H9 (cell line): ENCODE measurements around the gene TTC7B. TPM values are rescaled to one million over a fixed set of nuclear protein-coding genes. Genes with fewer than 3 reads are reported as not detected.
A peak's percentile ranks its signal among the peaks of the same experiment; 100 is the strongest.

Experiments used
- DNase-seq: peaks from one replicate; pipeline ENCODE4 v3.0.0-alpha.2; 2017
- H2AFZ ChIP-seq: one replicate; pipeline ENCODE4 v1.6.1; 2013; ENCODE audit warnings: mild to moderate bottlenecking, low read length, control low read depth, moderate library complexity
- H2AK5ac ChIP-seq: 2 replicates; pipeline ENCODE4 v1.6.1; 2013; ENCODE audit warnings: low read length, control low read depth, mixed read lengths; ENCODE audit not compliant: insufficient read length
- H2BK120ac ChIP-seq: one replicate; pipeline ENCODE4 v1.6.1; 2013; ENCODE audit warnings: low read depth, mild to moderate bottlenecking, low read length, control low read depth, inconsistent platforms; ENCODE audit not compliant: poor library complexity, severe bottlenecking
- H2BK12ac ChIP-seq: 2 replicates; pipeline ENCODE4 v1.6.1; 2013; ENCODE audit warnings: low read length, control low read depth, mixed read lengths, low read depth; ENCODE audit not compliant: insufficient read length
- H2BK15ac ChIP-seq: 2 replicates; pipeline ENCODE4 v1.6.1; 2013; ENCODE audit warnings: low read depth, low read length, control low read depth
- H2BK20ac ChIP-seq: one replicate; pipeline ENCODE4 v1.6.1; 2013; ENCODE audit warnings: low read depth, mild to moderate bottlenecking, low read length, control low read depth, inconsistent platforms; ENCODE audit not compliant: poor library complexity, severe bottlenecking
- H2BK5ac ChIP-seq: 2 replicates; pipeline ENCODE4 v1.6.1; 2013; ENCODE audit warnings: low read length, control low read depth, mixed read lengths; ENCODE audit not compliant: insufficient read length
- H3K14ac ChIP-seq: 2 replicates; pipeline ENCODE4 v1.6.1; 2013; ENCODE audit warnings: low read length, control low read depth; ENCODE audit not compliant: insufficient read depth
- H3K18ac ChIP-seq: 2 replicates; pipeline ENCODE4 v1.6.1; 2013; ENCODE audit warnings: low read depth, mild to moderate bottlenecking, mixed read lengths, low read length, control low read depth; ENCODE audit not compliant: insufficient read length
- H3K23ac ChIP-seq: 2 replicates; pipeline ENCODE4 v1.6.1; 2013; ENCODE audit warnings: low read length, control low read depth, mixed read lengths, low read depth; ENCODE audit not compliant: insufficient read length
- H3K23me2 ChIP-seq: 2 replicates; pipeline ENCODE4 v1.6.1; 2013; ENCODE audit warnings: low read depth, mild to moderate bottlenecking, mixed read lengths, low read length, control low read depth; ENCODE audit not compliant: insufficient read length, poor library complexity, severe bottlenecking
- H3K27ac ChIP-seq: 2 replicates; pipeline ENCODE4 v1.5.1; 2013; ENCODE audit warnings: low read length, control low read depth, mixed read lengths, low read depth; ENCODE audit not compliant: insufficient read length
- H3K27me3 ChIP-seq: 2 replicates; pipeline ENCODE4 v1.6.1; 2013; ENCODE audit warnings: low read length, control low read depth, inconsistent platforms; ENCODE audit not compliant: insufficient read depth
- H3K4ac ChIP-seq: 2 replicates; pipeline ENCODE4 v1.6.1; 2013; ENCODE audit warnings: low read depth, mild to moderate bottlenecking, control low read depth, inconsistent platforms, low read length, moderate library complexity
- H3K4me1 ChIP-seq: 2 replicates; pipeline ENCODE4 v1.6.1; 2013; ENCODE audit warnings: low read length, control low read depth, inconsistent platforms; ENCODE audit not compliant: insufficient read depth
- H3K4me2 ChIP-seq: 2 replicates; pipeline ENCODE4 v1.6.1; 2013; ENCODE audit warnings: low read length, control low read depth, mixed read lengths; ENCODE audit not compliant: insufficient read length, insufficient read depth
- H3K56ac ChIP-seq: 2 replicates; pipeline ENCODE4 v1.6.1; 2013; ENCODE audit warnings: low read depth, mild to moderate bottlenecking, mixed read lengths, low read length, control low read depth; ENCODE audit not compliant: insufficient read length
- H3K79me1 ChIP-seq: 2 replicates; pipeline ENCODE4 v1.6.1; 2013; ENCODE audit warnings: low read depth, mild to moderate bottlenecking, moderate library complexity, low read length, control low read depth, inconsistent platforms; ENCODE audit not compliant: insufficient read depth, poor library complexity, severe bottlenecking
- H3K79me2 ChIP-seq: 2 replicates; pipeline ENCODE4 v1.6.1; 2013; ENCODE audit warnings: low read length, control low read depth, inconsistent platforms; ENCODE audit not compliant: insufficient read depth
- H3K9ac ChIP-seq: 2 replicates; pipeline ENCODE4 v1.6.1; 2013; ENCODE audit warnings: low read length, control low read depth, mixed read lengths; ENCODE audit not compliant: insufficient read length; ENCODE audit errors: extremely low read depth
- H3K9me3 ChIP-seq: one replicate; pipeline ENCODE4 v1.6.1; 2013; ENCODE audit warnings: low read depth, low read length, inconsistent platforms; ENCODE audit not compliant: control insufficient read depth
- H3T11ph ChIP-seq: one replicate; pipeline ENCODE4 v1.6.1; 2013; ENCODE audit warnings: mild to moderate bottlenecking, low read length, control low read depth, inconsistent platforms
- H4K20me1 ChIP-seq: one replicate; pipeline ENCODE4 v1.6.1; 2013; ENCODE audit not compliant: control insufficient read depth, insufficient read length, insufficient read depth
- H4K5ac ChIP-seq: 2 replicates; pipeline ENCODE4 v1.6.1; 2013; ENCODE audit warnings: low read depth, mild to moderate bottlenecking, mixed read lengths, low read length, control low read depth; ENCODE audit not compliant: insufficient read length
- H4K8ac ChIP-seq: replicated peaks from 2 replicates; pipeline ENCODE4 v1.6.1; 2013; ENCODE audit warnings: low read length, control low read depth, mixed read lengths, low read depth; ENCODE audit not compliant: insufficient read length
- H4K91ac ChIP-seq: 2 replicates; pipeline ENCODE4 v1.6.1; 2013; ENCODE audit warnings: low read depth, mild to moderate bottlenecking, moderate library complexity, mixed read lengths, low read length, control low read depth; ENCODE audit not compliant: insufficient read length
- H3K27ac Mint-ChIP-seq, 3 experiments: 2 replicates in 2 of 3; 3 replicates in 1 of 3; pipeline ENCODE4 v1.8.0; 2020 to 2021; ENCODE audit warnings: mixed read lengths in 3 of 3, mild to moderate bottlenecking in 1 of 3, moderate library complexity in 1 of 3
- H3K27me3 Mint-ChIP-seq: 2 replicates; pipeline ENCODE4 v1.8.0; 2021; ENCODE audit warnings: low read depth, mild to moderate bottlenecking, moderate library complexity, mixed read lengths
- H3K36me3 Mint-ChIP-seq, 3 experiments: 2 replicates in 2 of 3; 3 replicates in 1 of 3; pipeline ENCODE4 v1.8.0; 2020 to 2021; ENCODE audit warnings: low read depth in 3 of 3, mixed read lengths in 3 of 3; ENCODE audit not compliant: insufficient read depth in 1 of 3
- H3K4me1 Mint-ChIP-seq, 2 experiments: 2 replicates each; pipeline ENCODE4 v1.8.0; 2020; ENCODE audit warnings: mixed read lengths in 2 of 2
- H3K4me3 Mint-ChIP-seq, 2 experiments: 2 replicates in 1 of 2; 3 replicates in 1 of 2; pipeline ENCODE4 v1.8.0; 2020 to 2021; ENCODE audit warnings: mild to moderate bottlenecking in 2 of 2, mixed read lengths in 2 of 2, moderate library complexity in 1 of 2
- H3K9me3 Mint-ChIP-seq, 2 experiments: 2 replicates in 1 of 2; 3 replicates in 1 of 2; pipeline ENCODE4 v1.8.0; 2020; ENCODE audit warnings: mild to moderate bottlenecking in 2 of 2, mixed read lengths in 2 of 2, moderate library complexity in 1 of 2
- CTCF ChIP-seq: fragments of 200-600 bp; sonication (generic); conservative IDR thresholded peaks from 3 replicates; pipeline ENCODE4 v1.8.0; 2021; ENCODE audit warnings: antibody characterized with exemption, mild to moderate bottlenecking
- WGBS: extraction: QIAGEN DNeasy Blood & Tissue Kit; methylation state at CpG from one replicate; pipeline ENCODE4 v1.1.7; 2013; ENCODE audit warnings: missing lambda C conversion rate, low lambda C conversion rate, mixed read lengths; ENCODE audit not compliant: insufficient read length; ENCODE audit errors: extremely low coverage; 5-methylcytosine and 5-hydroxymethylcytosine counted together
- total RNA-seq: library from RNA; stranded (reverse); gene quantifications from 2 replicates; pipeline ENCODE4 v1.2.1, GENCODE V29; 2021

The TTC7B gene
- total RNA-seq, 1 experiment from 2014 or later = 33.7 TPM

GRCh38 chr14:90758028-90758889, 58.0 kb downstream of the TTC7B start:
- Histone ChIP-seq H2AFZ (no peak overlapping the region), H3T11ph (no peak overlapping the region), H2BK120ac (no peak overlapping the region), H3K9ac (no peak overlapping the region), H2BK20ac (no peak overlapping the region), H4K5ac (no peak overlapping the region), H4K8ac (no peak overlapping the region), H3K23ac (no peak overlapping the region), H3K14ac (0 out of 2 replicates have a peak overlapping the region, but pooled peaks have one; percentile 81), H2AK5ac (no peak overlapping the region), H3K4ac (no peak overlapping the region), H3K56ac (no peak overlapping the region), H3K27me3 (no peaks in the 10 kb centered on the region), H3K79me1 (no peaks in the 10 kb centered on the region), H4K20me1 (no peaks in the 10 kb centered on the region), H3K9me3 (no peaks in the 10 kb centered on the region), H3K27ac (no peak overlapping the region), H2BK12ac (no peak overlapping the region), H4K91ac (no peak overlapping the region), H3K4me1 (no peaks in the 10 kb centered on the region; the same call in 1 of the 2 replicates), H2BK15ac (no peak overlapping the region), H2BK5ac (no peak overlapping the region), H3K18ac (peak overlapping the region; percentile 22), H3K23me2 (peaks cover 3% of the 10 kb centered on the region), H3K79me2 (no peaks in the 10 kb centered on the region), H3K4me2 (peak overlapping the region; percentile 55)
- Mint-ChIP-seq H3K4me3 (peak overlapping the region; percentile 49 to 65; a peak in 4 of 5 replicates), H3K4me1 (peaks cover 17 to 20% of the 10 kb centered on the region in 2 experiments), H3K36me3 (peaks cover 0 to 3% (median 0%) of the 10 kb centered on the region in 3 experiments; a peak in 1 of 7 replicates), H3K9me3 (peaks cover 0 to 7% of the 10 kb centered on the region in 2 experiments; a peak in 3 of 5 replicates), H3K27me3 (peaks cover 12% of the 10 kb centered on the region), H3K27ac (peak overlapping the region in 2 of 3 experiments; percentile 80 to 91; a peak in 2 of 7 replicates)
- DNase-seq = peak; percentile 96
- no CpG with 5 or more reads among the region's 71 CpGs for WGBS
- TF ChIP-seq CTCF = peak; percentile 88
